Stimulated activated CD4-positive, alpha-beta T cell treated with anti-CD3 and anti-CD28 coated beads, Interleukin-1b, Interleukin-23, amount 100 ng/mL, for 24 hours (primary cell): Measurements from ENCODE around the gene MTOR.
"Not testable (repeated sequence)": the region's sequence is repeated elsewhere in the genome, so short reads cannot be mapped to it uniquely, and the experiment has no call there.

Experiments
- DNase-seq, 4 experiments: peaks; one replicate each; pipeline ENCODE4 v3.0.0-alpha.2; 2020; ENCODE audit warnings: low read depth in 4 of 4, low spot score in 1 of 4

Gene MTOR

DNA sequence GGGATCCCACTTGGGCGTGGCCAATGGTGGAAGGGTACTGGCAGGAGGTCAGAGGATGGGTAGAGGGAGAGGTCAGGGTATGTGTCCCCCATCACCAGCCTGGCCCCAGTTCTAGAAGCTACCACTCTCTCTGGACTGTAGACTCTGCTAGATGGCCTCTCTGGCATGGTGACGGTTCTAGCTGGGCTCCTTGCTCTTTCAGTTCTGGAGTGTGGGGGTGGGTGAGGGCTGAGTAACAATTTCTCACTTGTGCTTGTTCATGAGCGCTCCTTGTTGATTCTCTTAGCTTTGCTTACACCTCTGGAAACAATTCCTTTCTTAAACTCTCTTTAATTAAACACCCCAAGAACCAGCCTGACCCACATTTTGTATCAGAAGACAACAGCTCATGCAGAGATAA, 137.4 kb downstream of the MTOR start:
- DNase-seq = no peak

DNA sequence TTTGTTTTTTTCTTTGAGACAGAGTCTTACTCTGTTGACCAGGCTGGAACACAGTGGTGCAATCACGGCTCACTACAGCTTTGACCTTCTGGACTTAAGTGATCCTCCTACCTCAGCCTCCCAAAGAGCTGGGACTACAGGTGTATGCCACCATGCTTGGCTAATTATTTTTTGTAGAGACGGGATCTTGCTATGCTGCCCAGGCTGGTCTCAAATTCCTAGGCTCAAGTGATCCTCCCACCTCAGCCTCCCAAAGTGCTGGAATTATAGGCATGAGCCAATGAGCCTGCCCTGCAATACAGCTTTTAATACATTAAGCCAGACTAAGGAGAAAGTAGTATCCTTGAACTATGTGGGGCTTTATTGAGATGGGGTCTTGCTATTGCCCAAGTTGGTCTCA, 146.0 kb downstream of the MTOR start:
- DNase-seq = no peak

GRCh38 chr1:11114966-11115365, 147.4 kb downstream of the MTOR start:
- no peak for DNase-seq

DNA sequence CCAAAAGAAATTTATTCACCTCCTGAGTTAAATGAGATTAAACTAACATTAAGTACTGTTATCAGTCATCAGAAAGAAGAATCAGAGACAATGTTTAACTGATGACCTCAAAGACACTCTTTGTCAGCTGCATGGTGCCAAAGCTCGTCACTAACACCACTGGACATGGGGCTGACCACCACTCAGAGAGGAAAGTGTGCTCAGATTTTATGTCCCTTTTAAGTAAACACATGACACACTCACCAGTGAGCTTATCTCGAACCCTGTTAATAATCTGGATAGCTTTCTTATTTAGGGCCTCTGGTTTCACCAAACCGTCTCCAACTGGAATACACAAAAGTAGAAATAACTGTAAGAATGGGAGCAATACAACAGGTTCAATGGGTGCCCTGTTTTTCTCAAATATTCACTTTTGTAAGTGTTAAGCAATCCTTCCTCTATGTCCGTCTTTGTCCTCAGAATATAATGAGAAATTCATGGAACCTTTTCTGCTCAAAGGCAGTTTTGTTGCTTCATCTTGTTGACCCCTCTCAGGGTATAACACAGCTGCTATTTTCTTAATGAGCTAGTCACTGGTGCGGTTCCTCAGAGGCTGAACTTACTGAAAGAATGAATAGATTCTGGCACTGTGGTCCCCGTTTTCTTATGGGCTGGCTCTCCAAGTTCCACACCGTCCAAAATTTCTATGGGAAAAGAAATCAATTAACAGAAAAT, 153.1 kb downstream of the MTOR start:
- no peak for DNase-seq

DNA sequence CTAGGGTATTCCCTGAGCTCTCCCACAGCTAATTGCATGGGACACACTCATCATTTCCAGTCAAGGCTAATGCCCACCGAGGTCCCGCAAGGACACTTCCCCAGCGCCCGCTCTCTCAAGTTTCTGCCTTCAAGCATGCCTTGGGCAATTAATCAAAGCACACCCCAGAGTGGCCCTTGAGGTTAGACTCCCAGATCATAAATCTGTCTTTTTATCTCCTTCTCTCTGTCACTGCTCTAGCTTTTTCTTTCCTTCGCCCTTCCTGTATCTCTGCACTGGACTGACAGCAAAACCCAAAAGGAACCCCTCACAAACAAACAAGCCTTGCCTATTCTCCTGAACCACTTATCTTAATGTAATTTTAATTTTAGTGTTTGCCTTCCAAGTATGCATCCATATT, 154.8 kb downstream of the MTOR start:
- DNase-seq = no peak

DNA sequence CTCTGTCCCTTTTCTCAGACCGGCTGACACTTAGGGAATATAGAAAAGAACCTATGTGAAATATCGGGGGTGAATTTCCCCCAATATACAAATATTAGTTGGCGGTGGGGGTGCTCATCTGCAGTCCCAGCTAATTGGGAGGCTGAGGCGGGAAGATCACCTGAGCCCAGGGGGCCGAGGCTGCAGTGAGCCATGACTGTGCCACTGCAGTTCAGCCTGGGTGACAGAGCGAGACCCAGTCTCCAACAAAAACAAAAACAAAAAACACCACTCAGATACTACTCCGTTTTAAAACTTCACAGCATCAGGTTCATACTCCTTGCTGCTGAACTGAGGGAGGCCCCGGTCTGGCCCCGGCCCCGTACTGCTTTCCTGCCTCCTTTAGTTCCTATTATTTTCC, 156.8 kb downstream of the MTOR start:
- DNase-seq = no peak

- no peak for DNase-seq
Measured at GRCh38 chr1:11101347-11101746, 161.0 kb downstream of the MTOR start.

DNA sequence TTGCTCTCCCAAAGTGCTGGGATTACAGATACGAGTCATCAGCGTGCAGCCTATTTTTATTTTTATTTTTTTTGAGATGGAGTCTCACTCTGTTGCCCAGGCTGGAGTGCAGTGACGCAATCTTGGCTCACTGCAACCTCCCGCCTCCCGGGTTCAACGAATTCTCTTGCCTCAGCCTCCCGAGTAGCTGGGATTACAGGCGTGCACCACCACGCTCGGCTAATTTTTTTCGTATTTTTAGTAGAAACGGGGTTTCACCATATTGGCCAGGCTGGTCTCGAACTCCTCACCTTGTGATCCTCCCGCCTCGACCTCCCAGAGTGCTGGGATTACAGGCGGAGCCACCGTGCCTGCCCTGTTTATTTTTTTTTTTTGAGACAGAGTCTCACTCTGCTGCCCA, 161.5 kb downstream of the MTOR start:
- not testable (repeated sequence) for DNase-seq

DNA sequence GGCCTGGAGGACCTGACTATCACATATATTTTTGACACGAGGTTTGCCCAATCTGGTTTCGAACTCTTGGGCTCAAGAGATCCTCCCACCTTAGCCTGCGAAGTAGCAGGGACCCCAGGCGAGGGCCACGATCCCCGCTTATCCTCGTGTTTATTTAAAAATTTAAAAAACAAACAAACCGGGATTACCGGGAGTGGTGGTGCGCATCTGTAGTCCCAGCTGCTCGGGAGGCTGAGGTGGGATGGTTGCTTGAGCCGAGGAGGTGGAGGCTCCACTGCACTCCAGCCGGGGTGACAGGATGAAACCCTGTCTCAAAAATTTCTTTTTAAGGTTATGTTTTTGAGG, 162.2 kb downstream of the MTOR start:
- no peak for DNase-seq

GRCh38 chr1:11099310-11100148, 162.8 kb downstream of the MTOR start, which contains the start of gene EXOSC10:
Gene EXOSC10, minus strand, starts transcription at chr1:11099869. Its CDS starts 38 bp downstream, at chr1:11099831.
- DNase-seq = peak; percentile 88 to 94 (median 92)

DNA sequence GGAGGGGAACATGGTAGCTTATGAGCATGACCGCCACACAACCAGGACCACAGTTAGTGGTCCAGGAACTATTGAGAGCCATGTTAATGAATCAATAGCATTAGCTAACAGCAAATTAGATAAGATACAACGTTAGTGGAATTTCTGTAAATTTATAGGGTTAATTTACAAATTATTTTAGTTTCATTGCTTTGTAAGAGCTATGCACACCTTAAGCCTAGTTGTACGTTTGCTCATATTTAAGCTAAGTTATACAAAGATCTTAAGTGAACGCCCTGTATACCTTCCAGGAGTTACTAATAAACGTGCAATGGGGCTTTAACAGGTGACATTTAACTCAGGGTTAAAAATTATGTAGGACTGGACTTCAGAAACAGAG, 163.4 kb downstream of the MTOR start:
- DNase-seq = no peak

- DNase-seq = not testable (repeated sequence)
Measured at GRCh38 chr1:11083784-11084183, 178.6 kb downstream of the MTOR start.

DNA sequence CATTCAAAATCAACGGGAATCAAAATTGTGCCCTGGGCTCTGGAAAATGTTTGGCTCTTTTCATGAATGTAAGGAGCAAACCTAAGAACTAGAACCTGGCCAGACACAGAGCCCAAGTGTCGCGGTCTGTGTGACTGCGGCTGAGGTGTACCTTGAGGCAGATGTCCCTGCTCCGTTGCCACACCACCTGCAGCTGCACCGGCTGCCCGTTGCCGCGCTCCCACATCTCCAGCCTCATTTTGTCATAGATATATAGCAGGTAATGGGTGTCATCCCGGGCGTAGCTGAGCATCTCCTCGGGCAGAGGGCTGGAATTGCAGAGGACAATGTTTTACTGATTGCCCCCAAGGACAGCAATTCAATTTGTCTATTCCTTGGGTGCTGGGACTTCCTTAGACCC, 181.4 kb downstream of the MTOR start:
- DNase-seq = no peak

DNA sequence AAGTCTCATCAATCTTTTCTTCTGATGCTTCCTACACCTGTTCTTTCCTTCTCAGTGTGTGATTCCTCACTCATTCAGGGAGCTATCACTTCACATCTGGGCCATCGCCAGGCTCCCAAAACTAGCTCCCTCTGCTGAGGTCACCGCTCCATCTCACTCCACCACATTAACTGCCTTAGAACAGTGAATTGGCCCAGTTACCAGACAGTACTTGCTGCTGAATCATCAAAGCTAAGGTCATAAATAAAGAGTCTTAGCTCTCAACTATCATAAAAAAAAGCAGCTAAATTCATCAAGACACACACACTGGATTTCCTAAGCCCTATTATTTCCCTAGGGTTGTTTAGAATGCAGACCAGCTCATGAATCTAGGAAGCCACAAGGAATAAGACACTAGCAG, 183.7 kb downstream of the MTOR start:
- no peak for DNase-seq

DNA sequence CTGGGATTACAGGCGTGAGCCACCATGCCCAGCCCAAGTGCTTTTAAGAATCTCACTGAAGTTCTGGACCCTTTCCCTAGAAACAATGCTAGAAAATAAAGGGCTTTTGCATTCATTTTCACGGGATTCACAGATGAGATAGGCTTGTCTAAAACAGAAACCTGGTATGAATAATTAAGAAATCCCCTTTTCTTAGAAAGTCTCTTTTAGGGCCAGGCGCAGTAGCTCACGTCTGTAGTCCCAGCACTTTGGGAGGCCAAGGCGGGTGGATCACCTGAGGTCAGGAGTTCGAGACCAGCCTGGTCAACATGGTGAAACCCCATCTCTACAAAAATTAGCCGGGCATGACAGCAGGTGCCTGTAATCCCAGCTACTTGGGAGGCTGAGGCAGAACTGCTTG, 189.0 kb downstream of the MTOR start:
- not testable (repeated sequence) for DNase-seq

GRCh38 chr1:11072216-11072917, 190.0 kb downstream of the MTOR start:
- no peak for DNase-seq

DNA sequence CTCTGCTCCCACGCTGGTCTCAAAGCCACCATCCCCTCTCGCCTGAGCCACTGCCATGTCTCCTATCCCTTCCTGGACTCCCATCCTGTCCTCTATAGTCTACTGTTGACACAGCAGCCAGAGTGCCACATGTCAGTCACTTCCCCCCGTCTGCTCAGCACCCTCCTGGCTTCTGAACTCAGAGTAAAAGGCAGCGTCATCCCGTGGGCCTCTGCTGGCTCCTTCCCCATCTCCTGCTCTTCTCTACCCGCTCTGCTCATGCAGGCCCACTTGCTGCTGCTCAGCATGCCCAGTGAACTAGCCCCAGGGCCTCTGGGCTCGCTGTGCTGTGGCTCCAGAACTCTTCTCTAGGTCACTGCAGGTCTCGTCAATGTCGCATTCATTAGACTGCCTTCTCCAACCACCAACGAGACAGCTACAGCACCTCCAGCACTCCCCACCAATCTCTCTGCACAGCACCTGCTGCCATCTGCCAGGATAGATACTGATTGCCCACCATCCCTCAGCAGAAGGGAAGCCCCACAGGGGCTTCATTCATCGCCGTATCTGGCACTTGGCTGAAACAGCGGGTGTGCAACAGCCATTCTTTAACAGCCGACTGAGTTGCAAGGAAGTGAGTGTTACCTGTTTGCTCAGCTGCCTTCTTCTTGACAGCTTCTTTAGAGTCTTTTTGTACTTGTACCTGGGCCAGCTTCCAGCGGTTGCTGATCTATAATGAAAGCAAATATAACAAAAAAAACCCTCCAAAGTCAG, 190.7 kb downstream of the MTOR start:
- DNase-seq = no peak

GRCh38 chr1:11070876-11071275, 191.5 kb downstream of the MTOR start:
- no peak for DNase-seq

DNA sequence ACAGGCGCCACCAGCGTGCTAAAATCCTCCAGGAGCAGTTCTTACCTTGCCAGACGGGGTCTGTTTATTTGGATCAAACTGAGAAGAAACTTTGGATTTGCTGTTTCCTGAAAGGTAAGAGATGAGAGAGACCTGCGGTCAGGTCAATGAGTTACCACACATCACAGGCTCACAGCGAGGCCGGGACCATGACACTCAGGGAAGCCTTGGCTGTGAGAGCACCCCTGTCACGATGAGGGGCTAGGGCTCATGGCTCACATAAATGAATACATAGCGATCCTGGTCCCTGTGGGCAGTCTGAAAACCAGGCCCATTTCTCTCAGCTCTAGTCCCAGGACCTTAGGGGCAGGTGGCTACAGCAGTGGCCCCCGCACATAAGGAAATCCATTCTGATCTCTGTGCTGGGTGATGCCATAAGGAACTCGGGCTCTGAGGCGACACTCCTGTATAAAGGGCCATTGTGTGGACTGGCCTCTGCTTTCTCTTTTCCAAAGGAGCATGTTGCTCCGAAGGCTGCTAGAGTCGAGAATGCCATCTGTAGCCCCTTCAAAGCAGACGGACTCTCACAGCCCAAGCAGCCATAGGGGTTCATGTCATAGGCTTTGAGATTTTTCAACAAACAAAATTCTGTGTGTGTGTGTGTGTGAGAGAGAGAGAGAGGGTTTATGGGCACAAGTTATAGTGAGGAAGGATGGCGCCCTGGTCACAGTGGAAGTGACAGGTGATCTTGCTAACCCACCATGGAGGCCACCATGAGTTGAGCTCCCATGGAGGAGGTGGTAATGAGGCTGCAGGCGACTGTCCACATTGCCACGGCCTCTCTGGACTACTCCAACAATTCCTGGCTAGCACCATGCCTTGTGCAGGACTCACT, 193.5 kb downstream of the MTOR start:
- DNase-seq = no peak
